K562 (cell line): ENCODE data around the gene FMN1.

Source experiments
- ATF7 ChIP-seq: fragments of 450-650 bp; IDR thresholded peaks from 2 replicates; pipeline ENCODE4 v1.7.1; 2014; ENCODE audit warnings: mild to moderate bottlenecking, moderate library complexity
- CHD2 ChIP-seq: IDR thresholded peaks from 2 replicates; pipeline ENCODE4 v1.6.1; 2011; ENCODE audit warnings: low read depth, low read length
- CTCF ChIP-seq, 3 experiments: IDR thresholded peaks in 2 of 3; conservative IDR thresholded peaks in 1 of 3; 2 replicates each; pipeline ENCODE4 v1.5.1; 2011 to 2012; ENCODE audit warnings: low read length in 3 of 3, mild to moderate bottlenecking in 3 of 3, control low read depth in 2 of 3, improper control_type of control experiment in 1 of 3, inconsistent platforms in 1 of 3, low read depth in 1 of 3, mixed read lengths in 1 of 3, moderate library complexity in 1 of 3; ENCODE audit not compliant: insufficient read depth in 2 of 3
- HDGF ChIP-seq: fragments of 450-650 bp; IDR thresholded peaks from 2 replicates; pipeline ENCODE4 v1.6.1; 2016
- HNRNPLL ChIP-seq: fragments of 200-400 bp; formaldehyde crosslinking; IDR thresholded peaks from 2 replicates; pipeline ENCODE4 v1.6.1; 2017; ENCODE audit warnings: low read length, low read depth, mild to moderate bottlenecking; ENCODE audit not compliant: poor library complexity, severe bottlenecking
- MTA2 ChIP-seq: fragments of 450-650 bp; IDR thresholded peaks from 2 replicates; pipeline ENCODE4 v1.6.1; 2016; ENCODE audit warnings: low read depth
- PCBP2 ChIP-seq: fragments of 200-400 bp; formaldehyde crosslinking; IDR thresholded peaks from 2 replicates; pipeline ENCODE4 v1.6.1; 2018; ENCODE audit warnings: low read length, low read depth, mild to moderate bottlenecking, moderate library complexity; ENCODE audit not compliant: poor library complexity, severe bottlenecking
- RFX5 ChIP-seq: IDR thresholded peaks from 2 replicates; pipeline ENCODE4 v1.6.1; 2011; ENCODE audit warnings: low read depth, mild to moderate bottlenecking, improper control_type of control experiment, low read length
- SIN3B ChIP-seq: fragments of 450-650 bp; IDR thresholded peaks from 2 replicates; pipeline ENCODE4 v1.6.1; 2017; ENCODE audit warnings: low read depth, mild to moderate bottlenecking, moderate library complexity
- TCF7L2 ChIP-seq: fragments of 150-350 bp; IDR thresholded peaks from 2 replicates; pipeline ENCODE4 v1.6.1; 2016; ENCODE audit warnings: low read depth, mild to moderate bottlenecking, low read length, moderate library complexity
- TF ChIP-seq, protein P1 (sequence below): sonication (generic); formaldehyde crosslinking; IDR thresholded peaks from 2 replicates; pipeline ENCODE4 v1.8.0; 2022; ENCODE audit warnings: mild to moderate bottlenecking, missing genetic modification reagents
- TF ChIP-seq, protein P2 (sequence below), 2 experiments: fragments of 450-650 bp; formaldehyde crosslinking in 1 of 2; IDR thresholded peaks; 2 replicates each; pipeline versions ENCODE4 v1.4.0 to v1.6.1; 2014 to 2020; ENCODE audit warnings: mild to moderate bottlenecking in 2 of 2, borderline replicate concordance in 1 of 2, low read depth in 1 of 2
- TF ChIP-seq, protein P3 (sequence below): fragments of 250-450 bp; sonication (Bioruptor Pico); IDR thresholded peaks from 2 replicates; pipeline ENCODE4 v1.4.0; 2020; ENCODE audit warnings: mild to moderate bottlenecking

- TF ChIP-seq MTA2 = no peak
- TF ChIP-seq, protein P1, sequence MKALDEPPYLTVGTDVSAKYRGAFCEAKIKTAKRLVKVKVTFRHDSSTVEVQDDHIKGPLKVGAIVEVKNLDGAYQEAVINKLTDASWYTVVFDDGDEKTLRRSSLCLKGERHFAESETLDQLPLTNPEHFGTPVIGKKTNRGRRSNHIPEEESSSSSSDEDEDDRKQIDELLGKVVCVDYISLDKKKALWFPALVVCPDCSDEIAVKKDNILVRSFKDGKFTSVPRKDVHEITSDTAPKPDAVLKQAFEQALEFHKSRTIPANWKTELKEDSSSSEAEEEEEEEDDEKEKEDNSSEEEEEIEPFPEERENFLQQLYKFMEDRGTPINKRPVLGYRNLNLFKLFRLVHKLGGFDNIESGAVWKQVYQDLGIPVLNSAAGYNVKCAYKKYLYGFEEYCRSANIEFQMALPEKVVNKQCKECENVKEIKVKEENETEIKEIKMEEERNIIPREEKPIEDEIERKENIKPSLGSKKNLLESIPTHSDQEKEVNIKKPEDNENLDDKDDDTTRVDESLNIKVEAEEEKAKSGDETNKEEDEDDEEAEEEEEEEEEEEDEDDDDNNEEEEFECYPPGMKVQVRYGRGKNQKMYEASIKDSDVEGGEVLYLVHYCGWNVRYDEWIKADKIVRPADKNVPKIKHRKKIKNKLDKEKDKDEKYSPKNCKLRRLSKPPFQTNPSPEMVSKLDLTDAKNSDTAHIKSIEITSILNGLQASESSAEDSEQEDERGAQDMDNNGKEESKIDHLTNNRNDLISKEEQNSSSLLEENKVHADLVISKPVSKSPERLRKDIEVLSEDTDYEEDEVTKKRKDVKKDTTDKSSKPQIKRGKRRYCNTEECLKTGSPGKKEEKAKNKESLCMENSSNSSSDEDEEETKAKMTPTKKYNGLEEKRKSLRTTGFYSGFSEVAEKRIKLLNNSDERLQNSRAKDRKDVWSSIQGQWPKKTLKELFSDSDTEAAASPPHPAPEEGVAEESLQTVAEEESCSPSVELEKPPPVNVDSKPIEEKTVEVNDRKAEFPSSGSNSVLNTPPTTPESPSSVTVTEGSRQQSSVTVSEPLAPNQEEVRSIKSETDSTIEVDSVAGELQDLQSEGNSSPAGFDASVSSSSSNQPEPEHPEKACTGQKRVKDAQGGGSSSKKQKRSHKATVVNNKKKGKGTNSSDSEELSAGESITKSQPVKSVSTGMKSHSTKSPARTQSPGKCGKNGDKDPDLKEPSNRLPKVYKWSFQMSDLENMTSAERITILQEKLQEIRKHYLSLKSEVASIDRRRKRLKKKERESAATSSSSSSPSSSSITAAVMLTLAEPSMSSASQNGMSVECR = no peak
- TF ChIP-seq, protein P2, sequence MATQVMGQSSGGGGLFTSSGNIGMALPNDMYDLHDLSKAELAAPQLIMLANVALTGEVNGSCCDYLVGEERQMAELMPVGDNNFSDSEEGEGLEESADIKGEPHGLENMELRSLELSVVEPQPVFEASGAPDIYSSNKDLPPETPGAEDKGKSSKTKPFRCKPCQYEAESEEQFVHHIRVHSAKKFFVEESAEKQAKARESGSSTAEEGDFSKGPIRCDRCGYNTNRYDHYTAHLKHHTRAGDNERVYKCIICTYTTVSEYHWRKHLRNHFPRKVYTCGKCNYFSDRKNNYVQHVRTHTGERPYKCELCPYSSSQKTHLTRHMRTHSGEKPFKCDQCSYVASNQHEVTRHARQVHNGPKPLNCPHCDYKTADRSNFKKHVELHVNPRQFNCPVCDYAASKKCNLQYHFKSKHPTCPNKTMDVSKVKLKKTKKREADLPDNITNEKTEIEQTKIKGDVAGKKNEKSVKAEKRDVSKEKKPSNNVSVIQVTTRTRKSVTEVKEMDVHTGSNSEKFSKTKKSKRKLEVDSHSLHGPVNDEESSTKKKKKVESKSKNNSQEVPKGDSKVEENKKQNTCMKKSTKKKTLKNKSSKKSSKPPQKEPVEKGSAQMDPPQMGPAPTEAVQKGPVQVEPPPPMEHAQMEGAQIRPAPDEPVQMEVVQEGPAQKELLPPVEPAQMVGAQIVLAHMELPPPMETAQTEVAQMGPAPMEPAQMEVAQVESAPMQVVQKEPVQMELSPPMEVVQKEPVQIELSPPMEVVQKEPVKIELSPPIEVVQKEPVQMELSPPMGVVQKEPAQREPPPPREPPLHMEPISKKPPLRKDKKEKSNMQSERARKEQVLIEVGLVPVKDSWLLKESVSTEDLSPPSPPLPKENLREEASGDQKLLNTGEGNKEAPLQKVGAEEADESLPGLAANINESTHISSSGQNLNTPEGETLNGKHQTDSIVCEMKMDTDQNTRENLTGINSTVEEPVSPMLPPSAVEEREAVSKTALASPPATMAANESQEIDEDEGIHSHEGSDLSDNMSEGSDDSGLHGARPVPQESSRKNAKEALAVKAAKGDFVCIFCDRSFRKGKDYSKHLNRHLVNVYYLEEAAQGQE (IDR thresholded peaks at IDR 0.05; ENCODE audit: borderline replicate concordance) = no peak
- TF ChIP-seq, protein P2 (CRISPR knock-in tag; IDR thresholded peaks at IDR 0.05; ENCODE audit: low read depth) = no peak
- TF ChIP-seq RFX5 = no peak
- TF ChIP-seq, protein P3, sequence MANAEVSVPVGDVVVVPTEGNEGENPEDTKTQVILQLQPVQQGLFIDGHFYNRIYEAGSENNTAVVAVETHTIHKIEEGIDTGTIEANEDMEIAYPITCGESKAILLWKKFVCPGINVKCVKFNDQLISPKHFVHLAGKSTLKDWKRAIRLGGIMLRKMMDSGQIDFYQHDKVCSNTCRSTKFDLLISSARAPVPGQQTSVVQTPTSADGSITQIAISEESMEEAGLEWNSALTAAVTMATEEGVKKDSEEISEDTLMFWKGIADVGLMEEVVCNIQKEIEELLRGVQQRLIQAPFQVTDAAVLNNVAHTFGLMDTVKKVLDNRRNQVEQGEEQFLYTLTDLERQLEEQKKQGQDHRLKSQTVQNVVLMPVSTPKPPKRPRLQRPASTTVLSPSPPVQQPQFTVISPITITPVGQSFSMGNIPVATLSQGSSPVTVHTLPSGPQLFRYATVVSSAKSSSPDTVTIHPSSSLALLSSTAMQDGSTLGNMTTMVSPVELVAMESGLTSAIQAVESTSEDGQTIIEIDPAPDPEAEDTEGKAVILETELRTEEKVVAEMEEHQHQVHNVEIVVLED (CRISPR knock-in tag) = no peak
- TF ChIP-seq HDGF = no peak
- TF ChIP-seq CTCF (IDR thresholded peaks at IDR 0.05 in 2 of 3, conservative IDR thresholded peaks at IDR 0.05 in 1 of 3; ENCODE audit: insufficient read depth in 2 of 3, low read depth in 1 of 3, low read length in 3 of 3) = no peak
- no peak for TF ChIP-seq CHD2
- TF ChIP-seq PCBP2 = no peak
- TF ChIP-seq SIN3B = no peak
- TF ChIP-seq TCF7L2 = no peak
- TF ChIP-seq ATF7 = no peak
- TF ChIP-seq HNRNPLL = no peak
Measured at GRCh38 chr15:32786906-32787305, 407.6 kb downstream of the FMN1 start.
